ENCODE measurements around the gene OR8G1.
A peak's percentile ranks its signal among the peaks of the same experiment; 100 is the strongest.

Gene OR8G1

GRCh38 chr11:124278261-124278660 is 37.4 kb downstream of the OR8G1 start:
- no peak for DNase-seq (ENCODE audit: low read depth)
- H3K4me3 ChIP-seq (ENCODE audit: low read length), result no peak overlapping the region
- TF ChIP-seq CTCF (IDR thresholded peaks at IDR 0.05; ENCODE audit: insufficient read depth, low read depth, low read length, missing control alignments), result no peak

GRCh38 chr11:124285610-124286344 is 44.9 kb downstream of the OR8G1 start:
- peak; percentile 37 for DNase-seq (ENCODE audit: low read depth)
- TF ChIP-seq CTCF (IDR thresholded peaks at IDR 0.05; ENCODE audit: insufficient read depth, low read depth, low read length, missing control alignments), result no peak
- no peak overlapping the region for H3K4me3 ChIP-seq (ENCODE audit: low read length)

- no peak overlapping the region for H3K4me3 ChIP-seq (ENCODE audit: low read length)
- no peak for TF ChIP-seq CTCF (IDR thresholded peaks at IDR 0.05; ENCODE audit: insufficient read depth, low read depth, low read length, missing control alignments)
These were observed 53.8 kb downstream of the OR8G1 start for GRCh38 chr11:124294687-124295086.

GRCh38 chr11:124296016-124296415 is 55.1 kb downstream of the OR8G1 start:
- no peak overlapping the region for H3K4me3 ChIP-seq (ENCODE audit: low read length)
- DNase-seq (ENCODE audit: low read depth), result no peak
- no peak for TF ChIP-seq CTCF (IDR thresholded peaks at IDR 0.05; ENCODE audit: insufficient read depth, low read depth, low read length, missing control alignments)

More at GRCh38 chr11:124294687-124295086, 53.8 kb downstream of the OR8G1 start:
- DNase-seq (ENCODE audit: low read depth), result no peak

GRCh38 chr11:124297921-124298320 is 57.0 kb downstream of the OR8G1 start:
- TF ChIP-seq CTCF (IDR thresholded peaks at IDR 0.05; ENCODE audit: insufficient read depth, low read depth, low read length, missing control alignments), result no peak
- no peak for DNase-seq (ENCODE audit: low read depth)

GRCh38 chr11:124301548-124301947 is 60.7 kb downstream of the OR8G1 start:
- DNase-seq (ENCODE audit: low read depth), result peak; percentile 30
- no peak for TF ChIP-seq CTCF (IDR thresholded peaks at IDR 0.05; ENCODE audit: insufficient read depth, low read depth, low read length, missing control alignments)
- H3K4me3 ChIP-seq (ENCODE audit: low read length), result no peak overlapping the region

More at GRCh38 chr11:124297921-124298320, 57.0 kb downstream of the OR8G1 start:
- no peak overlapping the region for H3K4me3 ChIP-seq (ENCODE audit: low read length)
